ENCODE measurements around the gene CYBC1. TPM values are rescaled to one million over a fixed set of nuclear protein-coding genes. Genes with fewer than 3 reads are reported as not detected.

The CYBC1 gene
- total and polyA plus RNA-seq, 8 donors = 29.3 to 66.9 (median 41.0) TPM

GRCh38 chr17:82479602-82480001 lies 29.1 kb upstream of the CYBC1 start:
- no peak overlapping the region for H3K27ac ChIP-seq
- H3K4me1 ChIP-seq = no peaks in the 10 kb centered on the region
- 88% methylated on average over 5 of the region's 5 CpGs for WGBS, 2 donors
- H3K9me3 ChIP-seq = no peaks in the 10 kb centered on the region
- FAIRE-seq (no peak), DNase-seq (no peak), ATAC-seq (peak in 1 of 4 donors; percentile 17)
- intact Hi-C loops (cut with DNase I) = no loop called here
- H3K4me3 ChIP-seq = no peak overlapping the region
- H3K36me3 ChIP-seq = peaks cover 9 to 52% (median 14%) of the 10 kb centered on the region in 3 donors
- H3K27me3 ChIP-seq = no peaks in the 10 kb centered on the region
- no peak for TF ChIP-seq CTCF (IDR thresholded peaks at IDR 0.05)

GRCh38 chr17:82477934-82478333 lies 27.4 kb upstream of the CYBC1 start:
- 92 to 93% methylated on average over 8 of the region's 8 CpGs for WGBS, 2 donors
- intact Hi-C loops (cut with DNase I) = no loop called here
- ATAC-seq (no peak), DNase-seq (no peak), FAIRE-seq (no peak)
- H3K4me3 ChIP-seq = no peak overlapping the region
- H3K4me1 ChIP-seq = no peaks in the 10 kb centered on the region
- no peaks in the 10 kb centered on the region for H3K9me3 ChIP-seq
- no peak overlapping the region for H3K27ac ChIP-seq
- H3K36me3 ChIP-seq = peaks cover 7 to 52% (median 8%) of the 10 kb centered on the region in 3 donors
- no peaks in the 10 kb centered on the region for H3K27me3 ChIP-seq
- no peak for TF ChIP-seq CTCF (IDR thresholded peaks at IDR 0.05)

DNA sequence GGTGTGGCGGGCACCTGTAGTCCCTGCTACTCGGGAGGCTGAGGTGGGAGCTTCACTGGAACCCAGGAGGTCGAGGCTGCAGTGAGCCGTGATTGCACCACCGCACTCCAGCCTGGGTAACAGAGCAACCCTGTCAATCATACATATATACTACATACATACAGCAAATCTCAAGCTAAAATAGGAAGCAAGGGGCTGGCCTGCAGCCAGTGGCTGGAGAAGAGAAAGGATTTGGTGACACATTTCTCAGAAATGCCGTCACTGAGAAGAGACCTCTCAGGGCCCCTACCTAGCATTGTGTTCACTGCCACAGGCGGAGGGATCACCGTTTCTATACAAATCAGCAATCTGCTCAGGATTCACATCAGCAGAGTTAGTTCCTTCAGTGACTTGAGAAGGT lies 24.9 kb upstream of the CYBC1 start:
- no peaks in the 10 kb centered on the region for H3K9me3 ChIP-seq
- intact Hi-C loops (cut with DNase I) = no loop called here
- 89 to 92% methylated on average over 8 of the region's 8 CpGs for WGBS, 2 donors
- H3K4me3 ChIP-seq = no peak overlapping the region
- H3K27me3 ChIP-seq = no peaks in the 10 kb centered on the region
- TF ChIP-seq CTCF (IDR thresholded peaks at IDR 0.05) = no peak
- DNase-seq (no peak), FAIRE-seq (no peak), ATAC-seq (no peak)
- peaks cover 7 to 43% (median 8%) of the 10 kb centered on the region in 3 donors for H3K36me3 ChIP-seq
- H3K27ac ChIP-seq = no peak overlapping the region
- H3K4me1 ChIP-seq = no peaks in the 10 kb centered on the region

GRCh38 chr17:82474223-82475010 lies 23.9 kb upstream of the CYBC1 start:
- FAIRE-seq (no peak), DNase-seq (no peak)

More at GRCh38 chr17:82474223-82475010, 23.9 kb upstream of the CYBC1 start:
- Histone ChIP-seq H3K4me1 (no peaks in the 10 kb centered on the region), H3K27me3 (no peaks in the 10 kb centered on the region), H3K9me3 (no peaks in the 10 kb centered on the region), H3K4me3 (no peak overlapping the region), H3K36me3 (peaks cover 0 to 33% (median 4%) of the 10 kb centered on the region in 3 donors), H3K27ac (no peak overlapping the region)
- intact Hi-C loops (cut with DNase I) = no loop called here
- TF ChIP-seq CTCF (IDR thresholded peaks at IDR 0.05) = no peak
- WGBS, 2 donors = 82 to 83% methylated on average over 11 of the region's 11 CpGs
- no peak for ATAC-seq
